NCI-H1436 (cell line): ENCODE measurements around the gene KEL.

ENCODE experiments used
- DNase-seq: peaks from one replicate; lab custom pipeline; 2025; lab: John Stamatoyannopoulos, UW

The KEL gene

GRCh38 chr7:142962991-142963390 is 828 bp upstream of the KEL start:
- no peak for DNase-seq

DNA sequence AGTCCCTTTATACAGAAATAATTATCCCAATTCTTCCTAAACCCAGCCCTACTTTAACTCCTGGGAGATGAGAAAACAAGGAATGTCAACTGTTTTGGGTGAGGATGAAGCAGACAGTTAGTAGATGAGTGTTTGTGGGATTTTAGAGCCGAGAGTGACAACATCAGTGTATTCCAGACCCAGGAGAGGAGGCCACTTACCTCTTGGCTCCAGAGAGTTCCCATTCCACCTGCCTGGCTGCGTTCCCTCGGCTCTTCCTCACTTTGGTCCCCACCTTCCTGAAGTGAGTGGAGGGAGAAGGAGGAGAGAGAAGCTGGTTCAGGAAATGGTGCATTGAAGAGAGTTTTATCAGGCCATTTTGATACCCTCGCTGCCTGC is 579 bp downstream of the KEL start:
- no peak for DNase-seq

DNA sequence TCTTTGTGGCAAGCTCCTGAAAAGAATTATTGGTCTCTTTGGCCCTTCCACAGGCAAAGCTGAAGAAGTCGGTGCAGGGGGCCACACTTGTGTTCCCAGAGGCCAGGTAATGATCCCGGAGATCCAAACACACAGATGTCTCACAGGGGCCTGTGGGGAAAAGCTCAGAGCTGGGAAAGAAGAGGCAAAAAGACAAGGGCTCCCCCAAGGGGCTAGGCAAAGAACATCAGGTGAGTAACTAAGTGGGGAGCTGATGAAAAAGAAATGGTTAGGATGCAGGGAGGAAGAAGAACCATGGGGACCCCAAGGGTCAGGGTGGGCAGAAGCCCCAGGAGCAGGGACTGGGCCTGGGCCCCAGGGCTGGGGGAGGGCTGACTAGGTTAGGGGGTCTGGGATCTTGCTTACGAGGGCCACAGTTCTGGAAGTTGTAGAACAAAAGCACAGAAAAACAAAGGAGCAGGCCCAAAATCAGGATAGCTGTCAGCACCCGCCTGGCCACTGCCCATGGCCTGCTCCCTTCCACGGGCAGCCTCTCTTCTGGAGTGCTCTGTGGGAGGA is 1.1 kb downstream of the KEL start:
- DNase-seq, result no peak

DNA sequence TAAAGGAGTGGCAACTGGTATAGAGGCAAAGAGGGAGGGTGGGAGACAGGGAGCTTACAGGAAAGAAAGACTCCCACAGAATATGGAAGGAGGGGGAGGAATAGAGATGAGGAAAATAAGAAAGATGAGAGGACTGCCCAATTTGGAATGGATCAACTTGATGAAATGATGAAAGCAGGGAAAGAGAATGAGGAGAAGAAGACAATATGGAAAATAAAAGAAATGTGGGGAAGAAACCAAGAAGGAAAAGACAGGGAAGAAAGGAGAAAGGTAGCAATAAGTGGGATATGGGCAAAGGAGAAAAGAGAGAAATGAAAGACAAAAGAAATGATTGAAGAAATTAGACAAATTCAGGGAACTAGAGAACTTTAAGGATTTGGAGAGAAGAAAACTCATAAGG is 3.0 kb downstream of the KEL start:
- no peak for DNase-seq

- DNase-seq, result no peak
These were observed 4.4 kb downstream of the KEL start for GRCh38 chr7:142957723-142958122.

DNA sequence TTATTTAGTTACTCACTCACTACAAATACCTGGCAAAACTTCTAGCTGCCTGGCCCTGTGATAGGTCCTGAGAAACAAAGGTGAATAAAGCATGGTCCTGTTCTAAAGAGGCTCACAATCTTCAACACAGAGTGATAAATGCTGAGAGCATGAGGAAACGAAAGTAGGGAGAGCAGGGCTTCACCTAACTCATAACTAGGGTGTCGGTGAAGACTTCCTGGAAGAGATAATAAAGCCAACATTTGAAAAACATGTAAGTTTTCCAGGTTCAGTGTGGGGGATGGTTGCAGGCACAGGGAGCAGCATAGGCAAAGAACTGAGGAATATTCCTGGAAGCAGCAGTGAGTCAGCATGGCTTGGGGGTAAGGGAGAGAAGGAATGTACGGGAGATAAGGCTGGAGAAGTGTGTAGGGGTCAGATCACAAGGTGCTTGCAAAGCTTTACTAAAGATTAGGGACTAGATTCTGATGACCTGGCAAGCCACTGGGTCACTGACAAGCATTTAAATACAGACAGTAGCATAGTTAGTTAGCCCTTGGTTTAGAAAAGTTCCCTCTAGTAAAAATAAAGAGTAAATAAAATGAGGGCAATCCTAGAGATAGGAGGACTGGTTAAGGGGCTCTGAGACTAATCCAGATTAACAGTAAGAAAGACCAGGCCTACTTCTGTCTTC is 5.1 kb downstream of the KEL start:
- DNase-seq, result no peak

DNA sequence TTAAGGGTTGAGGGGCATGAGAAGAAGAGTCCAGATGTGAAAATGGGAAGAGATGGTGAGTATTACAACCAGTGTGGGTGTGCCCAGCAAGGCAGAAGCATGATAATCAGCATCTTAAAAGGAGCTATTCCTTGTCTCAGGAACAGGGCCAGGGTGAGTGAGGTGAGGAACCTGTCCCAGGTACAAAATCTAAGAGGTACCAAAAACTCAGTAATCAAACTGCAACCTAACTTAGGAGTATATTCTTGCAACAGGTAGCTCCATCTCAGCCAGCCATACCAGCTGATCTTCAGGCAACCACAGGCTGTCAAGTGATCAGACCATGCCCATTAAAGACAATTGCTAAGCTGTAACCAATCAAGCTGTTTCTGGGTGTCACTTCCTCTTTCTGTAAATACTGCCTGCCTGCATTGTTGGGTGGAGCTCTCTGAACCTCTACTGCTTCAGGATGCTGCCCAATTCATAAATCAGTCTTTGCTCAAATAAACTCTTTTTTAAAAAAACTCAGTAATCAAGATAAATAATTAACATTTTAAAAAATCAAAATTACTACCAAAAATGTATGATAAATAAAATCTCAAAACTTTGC is 7.4 kb downstream of the KEL start:
- no peak for DNase-seq

- no peak for DNase-seq
These were observed 11.9 kb downstream of the KEL start for GRCh38 chr7:142950235-142950634.

DNA sequence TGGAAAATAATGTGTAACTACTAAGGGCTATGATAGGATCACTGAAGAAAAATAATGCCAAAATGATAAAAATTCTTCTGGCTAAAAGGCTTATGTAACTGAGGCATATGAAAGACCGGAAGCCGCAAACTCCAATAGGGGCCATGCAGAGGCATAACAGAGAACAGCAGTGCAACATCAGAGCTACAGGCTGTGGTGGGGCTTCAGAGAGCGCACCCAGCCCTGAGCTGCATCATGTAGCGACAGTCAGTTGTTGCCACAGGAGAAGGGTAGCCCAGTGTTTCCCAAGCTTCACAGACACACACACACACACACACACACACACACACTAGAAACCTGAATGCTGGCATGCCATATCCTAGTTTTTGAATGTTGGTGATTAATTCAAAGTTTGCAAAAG is 13.6 kb downstream of the KEL start:
- no peak for DNase-seq

GRCh38 chr7:142945001-142945400 is 17.2 kb downstream of the KEL start:
- DNase-seq, result no peak

DNA sequence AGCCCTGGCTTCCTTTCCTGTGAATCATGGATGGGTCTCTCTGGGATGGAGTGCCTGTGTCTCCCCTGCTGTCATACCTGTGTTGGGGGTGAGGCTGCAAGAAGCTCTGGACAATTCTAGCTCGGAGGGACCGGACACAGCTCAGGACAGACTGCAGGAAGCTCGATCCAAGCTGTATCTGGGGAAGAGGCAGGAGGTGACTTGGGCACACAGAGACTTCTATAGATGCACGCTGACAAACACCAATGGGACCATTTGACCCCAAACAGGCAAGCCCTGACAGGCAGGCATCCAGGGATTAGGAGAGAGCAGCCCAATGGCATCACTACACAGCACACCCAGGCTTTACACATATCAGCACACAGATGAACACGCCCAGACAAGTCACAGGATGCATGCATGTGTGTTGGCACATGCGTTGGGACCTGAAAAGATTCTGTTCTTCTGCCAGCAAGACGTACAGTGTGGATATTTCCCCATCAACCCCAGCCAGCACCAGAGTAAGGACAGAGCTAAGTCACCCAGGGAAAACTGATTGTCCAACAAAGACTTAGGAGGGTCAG is 18.4 kb downstream of the KEL start:
- no peak for DNase-seq

GRCh38 chr7:142942746-142943145 is 19.4 kb downstream of the KEL start:
- DNase-seq, result no peak

DNA sequence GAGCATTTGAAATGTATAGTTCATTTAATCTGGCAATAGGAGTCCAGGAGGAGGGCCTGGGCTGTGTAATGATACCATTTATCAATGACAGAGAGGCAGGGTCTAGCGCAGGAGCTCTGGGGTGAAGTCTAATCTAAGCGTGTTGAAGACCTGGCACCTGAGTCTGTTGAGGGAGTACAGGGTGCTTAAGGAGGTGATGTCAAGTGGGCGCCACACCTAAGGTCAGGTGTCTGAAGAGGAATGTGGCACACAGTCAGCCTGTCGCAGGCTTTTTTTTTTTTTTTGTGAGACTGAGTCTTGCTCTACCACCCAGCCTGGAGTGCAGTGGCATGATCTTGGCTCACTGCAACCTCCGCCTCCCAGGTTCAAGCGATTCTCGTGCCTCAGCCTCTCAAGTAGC is 20.6 kb downstream of the KEL start:
- no peak for DNase-seq

GRCh38 chr7:142940966-142941535 is 21.1 kb downstream of the KEL start:
- DNase-seq, result no peak

GRCh38 chr7:142939226-142939910 is 22.8 kb downstream of the KEL start, which contains the start of gene LLCFC1:
Gene LLCFC1, plus strand, starts transcription at chr7:142939484. Its CDS starts 138 bp downstream, at chr7:142939622.
- no peak for DNase-seq

DNA sequence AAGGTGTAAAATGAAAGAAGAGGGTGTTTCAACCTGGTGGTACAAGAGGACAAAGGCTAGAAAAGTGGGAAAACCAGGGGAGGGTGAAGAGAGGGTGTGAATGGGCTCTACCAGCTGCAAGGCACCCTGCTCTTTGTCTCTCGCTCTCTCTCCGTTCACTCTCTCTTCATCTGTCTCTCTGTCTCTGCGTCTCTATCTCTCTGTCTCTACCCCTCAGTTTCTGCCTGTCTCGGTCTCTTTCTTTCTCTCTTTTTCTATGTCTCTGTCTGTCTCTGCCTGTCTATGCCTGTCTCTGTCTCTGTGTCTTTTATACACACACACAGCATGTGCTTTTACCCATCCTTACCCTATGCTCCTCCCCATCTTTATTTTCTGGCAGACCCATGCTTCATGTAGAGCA is 23.6 kb downstream of the KEL start:
- DNase-seq, result no peak

GRCh38 chr7:142935941-142936565 is 26.1 kb downstream of the KEL start:
- DNase-seq, result no peak

- DNase-seq, result no peak
These were observed 28.1 kb downstream of the KEL start for GRCh38 chr7:142934056-142934455.

GRCh38 chr7:142933624-142934023 is 28.5 kb downstream of the KEL start, which contains the start of gene TRPV5:
Gene TRPV5, minus strand, starts transcription at chr7:142933746. Its CDS starts 287 bp downstream, at chr7:142933459.
- no peak for DNase-seq

- DNase-seq, result no peak
These were observed 29.1 kb downstream of the KEL start for GRCh38 chr7:142933092-142933475.

GRCh38 chr7:142932386-142933091 is 29.6 kb downstream of the KEL start:
- no peak for DNase-seq
